ENCODE measurements around the gene EDC4. TPM values are rescaled to one million over a fixed set of nuclear protein-coding genes. Genes with fewer than 3 reads are reported as not detected.

Gene EDC4
- total and polyA plus RNA-seq, 2 of the 8 experiments (the other 6 are each of a cell fraction or from before 2014, with no cell fraction given), result 58.5 to 72.7 TPM

- TF ChIP-seq RXRA (IDR thresholded peaks at IDR 0.05; ENCODE audit: insufficient read depth, low read depth, low read length), result no peak
- peak; percentile 81 for TF ChIP-seq MAX (IDR thresholded peaks at IDR 0.05)
- peak; percentile 88 for TF ChIP-seq YY1 (IDR thresholded peaks at IDR 0.05; ENCODE audit: low read depth, low read length)
- no peak for TF ChIP-seq TEAD4 (IDR thresholded peaks at IDR 0.05; ENCODE audit: low read depth, low read length)
- no peak for TF ChIP-seq NRF1 (IDR thresholded peaks at IDR 0.05; ENCODE audit: low read depth, low read length)
- no peak for TF ChIP-seq SP2 (IDR thresholded peaks at IDR 0.05; ENCODE audit: low read length)
- no peak for TF ChIP-seq GTF2F1 (IDR thresholded peaks at IDR 0.05; ENCODE audit: borderline replicate concordance, low read depth, low read length)
- TF ChIP-seq RBBP5 (IDR thresholded peaks at IDR 0.05; ENCODE audit: borderline replicate concordance, low read depth, low read length), result no peak
- TF ChIP-seq SRF (IDR thresholded peaks at IDR 0.05; ENCODE audit: low read depth, low read length), result no peak
- TF ChIP-seq SUZ12 (IDR thresholded peaks at IDR 0.05; ENCODE audit: low read length), result no peak
- TF ChIP-seq RAD21 (IDR thresholded peaks at IDR 0.05 in 1 of 2, conservative IDR thresholded peaks at IDR 0.05 in 1 of 2; ENCODE audit: low read depth in 2 of 2, low read length in 2 of 2), result no peak
- TF ChIP-seq EZH2 (IDR thresholded peaks at IDR 0.05; ENCODE audit: low read depth, low read length, severe bottlenecking), result no peak
- TF ChIP-seq TBP (IDR thresholded peaks at IDR 0.05; ENCODE audit: low read depth, low read length), result peak; percentile 89
- no peak for TF ChIP-seq USF2 (IDR thresholded peaks at IDR 0.05; ENCODE audit: low read length)
- peak; percentile 90 for TF ChIP-seq SIX5 (IDR thresholded peaks at IDR 0.05; ENCODE audit: low read depth, low read length)
- no peak for TF ChIP-seq KDM5A (IDR thresholded peaks at IDR 0.05; ENCODE audit: low read length)
- TF ChIP-seq MAFK (IDR thresholded peaks at IDR 0.05; ENCODE audit: low read depth, low read length), result no peak
- no peak for TF ChIP-seq KDM1A (IDR thresholded peaks at IDR 0.05; ENCODE audit: borderline replicate concordance, low read length)
- no peak for TF ChIP-seq HDAC6 (IDR thresholded peaks at IDR 0.05; ENCODE audit: low read depth, low read length)
- TF ChIP-seq ATF2 (IDR thresholded peaks at IDR 0.05; ENCODE audit: low read length), result 0 out of 2 replicates have a peak, but pooled peaks have one; percentile 62
- TF ChIP-seq SP4 (IDR thresholded peaks at IDR 0.05; ENCODE audit: low read length), result no peak; the same call in 1 of the 2 replicates
Measured at GRCh38 chr16:67833415-67834241, 39.2 kb upstream of the EDC4 start (continued).

Measured in H1 (cell line).